ENCODE results near the gene PORCN. TPM values are rescaled to one million over a fixed set of nuclear protein-coding genes. Genes with fewer than 3 reads are reported as not detected.
"Not testable (repeated sequence)": the region's sequence is repeated elsewhere in the genome, so short reads cannot be mapped to it uniquely, and the experiment has no call there.

PORCN gene
- total RNA-seq, 4 donors from 2014 or later: 11.4 to 18.7 (median 12.3) TPM

DNA sequence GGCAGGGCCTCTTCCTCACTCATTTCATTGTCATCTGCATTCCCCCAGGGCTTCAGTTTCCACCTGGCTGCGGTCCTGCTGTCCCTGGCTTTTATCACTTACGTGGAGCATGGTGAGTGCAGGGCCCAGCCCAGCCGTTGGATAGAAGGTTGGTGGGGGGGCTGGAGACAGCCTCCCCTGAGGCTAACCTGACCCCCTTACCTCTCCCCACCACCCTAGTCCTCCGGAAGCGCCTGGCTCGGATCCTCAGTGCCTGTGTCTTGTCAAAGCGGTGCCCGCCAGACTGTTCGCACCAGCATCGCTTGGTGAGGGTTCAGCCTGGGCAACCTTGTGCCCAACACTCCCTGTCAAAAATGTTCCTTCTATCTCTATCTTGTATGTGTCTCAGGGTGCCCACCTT lies 7.0 kb downstream of the PORCN start:
- no peaks in the 10 kb centered on the region for H3K27me3 ChIP-seq
- no peaks in the 10 kb centered on the region for H3K4me1 ChIP-seq
- intact Hi-C loops (cut with DNase I; ENCODE audit: low total_unique reads) (no loop called here), in situ Hi-C loops (cut with MboI; ENCODE audit: low sequenced_read_pairs in 4 of 4) (no loop called here)
- H3K4me3 ChIP-seq: no peak overlapping the region
- H3K9me3 ChIP-seq: no peaks in the 10 kb centered on the region
- TF ChIP-seq, protein P1, sequence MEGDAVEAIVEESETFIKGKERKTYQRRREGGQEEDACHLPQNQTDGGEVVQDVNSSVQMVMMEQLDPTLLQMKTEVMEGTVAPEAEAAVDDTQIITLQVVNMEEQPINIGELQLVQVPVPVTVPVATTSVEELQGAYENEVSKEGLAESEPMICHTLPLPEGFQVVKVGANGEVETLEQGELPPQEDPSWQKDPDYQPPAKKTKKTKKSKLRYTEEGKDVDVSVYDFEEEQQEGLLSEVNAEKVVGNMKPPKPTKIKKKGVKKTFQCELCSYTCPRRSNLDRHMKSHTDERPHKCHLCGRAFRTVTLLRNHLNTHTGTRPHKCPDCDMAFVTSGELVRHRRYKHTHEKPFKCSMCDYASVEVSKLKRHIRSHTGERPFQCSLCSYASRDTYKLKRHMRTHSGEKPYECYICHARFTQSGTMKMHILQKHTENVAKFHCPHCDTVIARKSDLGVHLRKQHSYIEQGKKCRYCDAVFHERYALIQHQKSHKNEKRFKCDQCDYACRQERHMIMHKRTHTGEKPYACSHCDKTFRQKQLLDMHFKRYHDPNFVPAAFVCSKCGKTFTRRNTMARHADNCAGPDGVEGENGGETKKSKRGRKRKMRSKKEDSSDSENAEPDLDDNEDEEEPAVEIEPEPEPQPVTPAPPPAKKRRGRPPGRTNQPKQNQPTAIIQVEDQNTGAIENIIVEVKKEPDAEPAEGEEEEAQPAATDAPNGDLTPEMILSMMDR (IDR thresholded peaks at IDR 0.05 in 4 of 5, conservative IDR thresholded peaks at IDR 0.05 in 1 of 5): no peak
- TF ChIP-seq POLR2A (IDR thresholded peaks at IDR 0.05): no peak
- H3K27ac ChIP-seq: no peak overlapping the region
- ATAC-seq: no peak
- DNase-seq: no peak
- no peaks in the 10 kb centered on the region for H3K36me3 ChIP-seq

DNA sequence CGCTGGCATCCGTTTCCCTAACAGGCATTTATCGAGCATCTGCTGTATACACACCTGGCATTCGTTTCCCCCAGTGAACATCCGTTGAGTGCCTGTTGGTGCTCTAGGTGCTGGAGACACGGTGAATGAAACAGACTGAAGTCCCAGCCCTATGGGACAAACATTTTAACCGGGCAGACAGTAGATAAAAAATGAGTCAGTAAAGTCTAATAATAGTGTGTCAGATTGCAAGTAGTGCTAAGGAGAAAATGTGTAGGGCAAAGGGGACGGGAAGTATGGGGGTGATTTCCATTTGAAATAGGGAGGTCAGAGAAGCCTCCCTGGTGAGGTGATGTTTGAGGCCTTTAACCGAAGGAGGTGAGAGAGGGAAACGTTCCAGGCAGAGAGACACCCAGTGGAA lies 7.5 kb downstream of the PORCN start:
- H3K27ac ChIP-seq: no peak overlapping the region
- H3K27me3 ChIP-seq: no peaks in the 10 kb centered on the region
- in situ Hi-C loops (cut with MboI; ENCODE audit: low sequenced_read_pairs in 4 of 4) (no loop called here), intact Hi-C loops (cut with DNase I; ENCODE audit: low total_unique reads) (no loop called here)
- TF ChIP-seq, protein P1 (IDR thresholded peaks at IDR 0.05 in 4 of 5, conservative IDR thresholded peaks at IDR 0.05 in 1 of 5): no peak
- no peak for TF ChIP-seq POLR2A (IDR thresholded peaks at IDR 0.05)
- ATAC-seq (no peak), DNase-seq (no peak)
- no peaks in the 10 kb centered on the region for H3K36me3 ChIP-seq
- H3K4me1 ChIP-seq: no peaks in the 10 kb centered on the region
- H3K9me3 ChIP-seq: no peaks in the 10 kb centered on the region
- no peak overlapping the region for H3K4me3 ChIP-seq

DNA sequence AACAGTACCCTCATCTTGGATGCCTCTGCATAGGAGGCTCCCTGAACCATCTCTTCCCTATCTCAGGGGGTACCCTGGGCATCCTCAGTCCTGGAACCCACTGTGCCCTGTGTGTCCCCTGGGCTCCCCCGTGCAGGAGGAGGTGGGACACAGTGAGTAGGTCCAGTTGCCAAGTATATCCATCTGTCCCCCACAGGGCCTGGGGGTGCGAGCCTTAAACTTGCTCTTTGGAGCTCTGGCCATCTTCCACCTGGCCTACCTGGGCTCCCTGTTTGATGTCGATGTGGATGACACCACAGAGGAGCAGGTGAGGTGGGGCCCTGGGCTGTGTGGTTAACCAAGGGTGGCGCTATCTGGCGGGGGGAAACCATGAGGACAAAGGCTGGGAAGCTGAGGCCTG lies 8.2 kb downstream of the PORCN start:
- intact Hi-C loops (cut with DNase I; ENCODE audit: low total_unique reads): no loop called here
- no peak for DNase-seq
- H3K9me3 ChIP-seq: no peaks in the 10 kb centered on the region
- in situ Hi-C loops (cut with MboI; ENCODE audit: low sequenced_read_pairs in 4 of 4): no loop called here
- no peaks in the 10 kb centered on the region for H3K4me1 ChIP-seq
- no peaks in the 10 kb centered on the region for H3K27me3 ChIP-seq
- no peaks in the 10 kb centered on the region for H3K36me3 ChIP-seq
- H3K27ac ChIP-seq: no peak overlapping the region
- ATAC-seq: no peak
- TF ChIP-seq, protein P1 (IDR thresholded peaks at IDR 0.05 in 4 of 5, conservative IDR thresholded peaks at IDR 0.05 in 1 of 5): no peak
- TF ChIP-seq POLR2A (IDR thresholded peaks at IDR 0.05): no peak
- no peak overlapping the region for H3K4me3 ChIP-seq

DNA sequence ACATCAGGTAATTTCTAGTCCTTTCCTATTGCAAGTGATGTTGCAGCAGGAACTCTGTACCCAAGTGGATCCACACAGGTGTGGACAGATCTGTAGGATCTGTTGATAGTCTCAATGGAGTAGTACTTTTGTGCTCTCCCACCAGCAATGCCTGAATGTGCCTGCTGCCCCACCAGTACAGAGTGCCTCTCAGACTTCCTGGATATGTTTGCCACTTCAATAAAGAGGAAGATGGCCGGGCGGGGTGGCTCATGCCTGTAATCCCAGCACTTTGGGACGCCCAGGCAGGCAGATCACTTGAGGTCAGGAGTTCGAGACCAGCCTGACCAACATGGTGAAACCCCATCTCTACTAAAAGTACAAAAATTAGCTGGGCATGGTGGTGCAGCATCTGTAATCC lies 10.7 kb downstream of the PORCN start:
- H3K27ac ChIP-seq; H3K36me3 ChIP-seq; DNase-seq; H3K9me3 ChIP-seq; in situ Hi-C loops (cut with MboI; ENCODE audit: low sequenced_read_pairs in 4 of 4); H3K27me3 ChIP-seq; ATAC-seq; H3K4me3 ChIP-seq; intact Hi-C loops (cut with DNase I; ENCODE audit: low total_unique reads); H3K4me1 ChIP-seq: not testable (repeated sequence)

DNA sequence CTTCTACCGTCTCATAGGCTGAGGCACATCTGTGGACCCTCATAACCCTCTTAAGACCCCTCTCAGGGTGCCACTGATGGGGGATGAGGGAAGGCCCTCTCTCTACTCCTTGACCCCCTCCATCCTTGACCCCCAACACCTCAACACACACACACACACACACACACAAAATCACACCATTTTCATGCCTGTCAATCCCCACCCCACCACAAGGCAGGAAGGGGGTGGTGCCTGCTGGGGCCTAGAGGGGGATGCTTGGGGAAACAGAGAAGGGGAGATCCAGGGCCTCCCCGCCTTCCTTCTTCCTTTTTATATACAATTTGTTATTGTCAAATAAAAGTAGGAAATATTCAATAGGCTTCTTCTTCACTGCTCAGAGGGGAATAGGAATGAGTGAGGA lies 11.7 kb downstream of the PORCN start:
- in situ Hi-C loops (cut with MboI; ENCODE audit: low sequenced_read_pairs in 4 of 4): no loop called here
- Histone ChIP-seq H3K4me1 (peaks cover 0 to 4% of the 10 kb centered on the region in 2 donors), H3K36me3 (no peaks in the 10 kb centered on the region), H3K4me3 (no peak overlapping the region), H3K27me3 (no peaks in the 10 kb centered on the region), H3K9me3 (no peaks in the 10 kb centered on the region), H3K27ac (no peak overlapping the region)
- ATAC-seq: no peak
- no peak for DNase-seq
- no peak for TF ChIP-seq POLR2A (IDR thresholded peaks at IDR 0.05)
- TF ChIP-seq, protein P1 (IDR thresholded peaks at IDR 0.05 in 4 of 5, conservative IDR thresholded peaks at IDR 0.05 in 1 of 5): no peak
- intact Hi-C loops (cut with DNase I; ENCODE audit: low total_unique reads): loop anchor here (5.0 kb wide), 1 partner anchor 43 kb away; the partner anchor contains the start of gene FTSJ1

Measured in gastrocnemius medialis (tissue), 4 donors.